Parathyroid adenoma (tissue), 2 donors: ENCODE measurements around the gene NBAS.
"Not testable (repeated sequence)": the region's sequence is repeated elsewhere in the genome, so short reads cannot be mapped to it uniquely, and the experiment has no call there.

Source experiments
- H2AFZ ChIP-seq: fragments of 300-600 bp; sonication (generic); one replicate; pipeline ENCODE4 v1.7.0; 2017; ENCODE audit warnings: antibody characterized with exemption, mild to moderate bottlenecking
- H3K27ac ChIP-seq: fragments of 300-600 bp; sonication (generic); one replicate; pipeline ENCODE4 v1.7.0; 2017
- H3K27me3 ChIP-seq: fragments of 300-600 bp; sonication (generic); one replicate; pipeline ENCODE4 v1.7.0; 2017; ENCODE audit warnings: low read length; ENCODE audit not compliant: control insufficient read depth, insufficient read depth
- H3K36me3 ChIP-seq: fragments of 300-600 bp; sonication (generic); one replicate; pipeline ENCODE4 v1.7.0; 2017; ENCODE audit warnings: low read length; ENCODE audit not compliant: control insufficient read depth, insufficient read depth
- H3K4me1 ChIP-seq: fragments of 300-600 bp; sonication (generic); one replicate; pipeline ENCODE4 v1.7.0; 2017; ENCODE audit warnings: control low read depth
- H3K4me2 ChIP-seq: fragments of 300-600 bp; sonication (generic); one replicate; pipeline ENCODE4 v1.7.0; 2017; ENCODE audit warnings: low read length
- H3K4me3 ChIP-seq: fragments of 300-600 bp; sonication (generic); one replicate; pipeline ENCODE4 v1.7.0; 2017; ENCODE audit warnings: low read depth, low read length
- H3K79me2 ChIP-seq: fragments of 300-600 bp; sonication (generic); one replicate; pipeline ENCODE4 v1.7.0; 2017; ENCODE audit warnings: control low read depth
- H3K9ac ChIP-seq: fragments of 300-600 bp; sonication (generic); one replicate; pipeline ENCODE4 v1.7.0; 2017; ENCODE audit warnings: mild to moderate bottlenecking
- H3K9me3 ChIP-seq: fragments of 300-600 bp; sonication (generic); one replicate; pipeline ENCODE4 v1.7.0; 2017; ENCODE audit warnings: low read length; ENCODE audit not compliant: control insufficient read depth
- TF ChIP-seq, protein P1 (sequence below): fragments of 300-600 bp; sonication (generic); IDR thresholded peaks from one replicate; pipeline ENCODE4 v1.7.0; 2017; ENCODE audit warnings: antibody characterized with exemption, mild to moderate bottlenecking
- donor health status: primary hyperparathyroidism.

Gene NBAS

GRCh38 chr2:15331787-15332186 is 229.3 kb downstream of the NBAS start:
- H3K9ac ChIP-seq, result no peak overlapping the region
- H3K4me3 ChIP-seq, result no peak overlapping the region
- H3K79me2 ChIP-seq, result no peaks in the 10 kb centered on the region
- no peaks in the 10 kb centered on the region for H3K9me3 ChIP-seq
- no peak overlapping the region for H3K4me2 ChIP-seq
- H2AFZ ChIP-seq, result no peak overlapping the region
- no peaks in the 10 kb centered on the region for H3K27me3 ChIP-seq
- TF ChIP-seq, protein P1, sequence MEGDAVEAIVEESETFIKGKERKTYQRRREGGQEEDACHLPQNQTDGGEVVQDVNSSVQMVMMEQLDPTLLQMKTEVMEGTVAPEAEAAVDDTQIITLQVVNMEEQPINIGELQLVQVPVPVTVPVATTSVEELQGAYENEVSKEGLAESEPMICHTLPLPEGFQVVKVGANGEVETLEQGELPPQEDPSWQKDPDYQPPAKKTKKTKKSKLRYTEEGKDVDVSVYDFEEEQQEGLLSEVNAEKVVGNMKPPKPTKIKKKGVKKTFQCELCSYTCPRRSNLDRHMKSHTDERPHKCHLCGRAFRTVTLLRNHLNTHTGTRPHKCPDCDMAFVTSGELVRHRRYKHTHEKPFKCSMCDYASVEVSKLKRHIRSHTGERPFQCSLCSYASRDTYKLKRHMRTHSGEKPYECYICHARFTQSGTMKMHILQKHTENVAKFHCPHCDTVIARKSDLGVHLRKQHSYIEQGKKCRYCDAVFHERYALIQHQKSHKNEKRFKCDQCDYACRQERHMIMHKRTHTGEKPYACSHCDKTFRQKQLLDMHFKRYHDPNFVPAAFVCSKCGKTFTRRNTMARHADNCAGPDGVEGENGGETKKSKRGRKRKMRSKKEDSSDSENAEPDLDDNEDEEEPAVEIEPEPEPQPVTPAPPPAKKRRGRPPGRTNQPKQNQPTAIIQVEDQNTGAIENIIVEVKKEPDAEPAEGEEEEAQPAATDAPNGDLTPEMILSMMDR, result no peak
- no peak overlapping the region for H3K27ac ChIP-seq
- H3K4me1 ChIP-seq, result no peaks in the 10 kb centered on the region
- H3K36me3 ChIP-seq, result no peaks in the 10 kb centered on the region

DNA sequence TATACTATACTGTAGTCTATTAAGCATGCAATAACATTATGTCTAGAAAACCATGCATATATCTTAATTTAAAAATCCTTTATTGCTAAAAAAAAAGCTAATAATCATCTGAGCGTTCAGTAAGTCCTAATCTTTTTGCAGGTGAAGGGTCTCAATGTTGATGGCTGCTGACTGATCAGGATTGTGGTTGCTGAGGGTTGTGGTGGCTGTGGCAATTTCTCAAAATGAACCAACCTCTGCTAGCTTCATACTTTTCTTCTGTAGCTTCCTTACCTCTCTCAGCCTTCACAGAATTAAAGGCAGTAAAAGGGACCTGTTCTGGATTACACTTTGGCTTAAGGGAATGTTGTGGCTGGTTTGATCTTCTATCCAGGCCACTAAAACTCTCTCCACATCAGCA is 235.8 kb downstream of the NBAS start:
- Histone ChIP-seq H3K79me2 (no peaks in the 10 kb centered on the region), H3K27ac (no peak overlapping the region), H3K4me1 (no peaks in the 10 kb centered on the region), H3K36me3 (no peaks in the 10 kb centered on the region), H2AFZ (no peak overlapping the region), H3K9me3 (no peaks in the 10 kb centered on the region), H3K27me3 (no peaks in the 10 kb centered on the region), H3K4me2 (no peak overlapping the region), H3K9ac (no peak overlapping the region), H3K4me3 (no peak overlapping the region)
- TF ChIP-seq, protein P1, result no peak

- Histone ChIP-seq H3K79me2 (no peaks in the 10 kb centered on the region), H3K9ac (no peak overlapping the region), H3K4me3 (no peak overlapping the region), H3K36me3 (no peaks in the 10 kb centered on the region), H3K27me3 (no peaks in the 10 kb centered on the region), H3K9me3 (no peaks in the 10 kb centered on the region), H2AFZ (no peak overlapping the region), H3K4me1 (no peaks in the 10 kb centered on the region), H3K27ac (no peak overlapping the region), H3K4me2 (no peak overlapping the region)
- TF ChIP-seq, protein P1, result no peak
Measured at GRCh38 chr2:15323227-15323626, 237.9 kb downstream of the NBAS start.

GRCh38 chr2:15321481-15321880 is 239.7 kb downstream of the NBAS start:
- H3K27ac ChIP-seq, H3K4me2 ChIP-seq, H2AFZ ChIP-seq, H3K36me3 ChIP-seq, H3K4me3 ChIP-seq, H3K9me3 ChIP-seq, H3K27me3 ChIP-seq, H3K79me2 ChIP-seq, H3K9ac ChIP-seq, H3K4me1 ChIP-seq: not testable (repeated sequence)

- no peak overlapping the region for H2AFZ ChIP-seq
- H3K27me3 ChIP-seq, result no peaks in the 10 kb centered on the region
- H3K79me2 ChIP-seq, result no peaks in the 10 kb centered on the region
- no peak overlapping the region for H3K4me2 ChIP-seq
- no peaks in the 10 kb centered on the region for H3K36me3 ChIP-seq
- H3K9me3 ChIP-seq, result no peaks in the 10 kb centered on the region
- TF ChIP-seq, protein P1, result no peak
- H3K4me3 ChIP-seq, result no peak overlapping the region
- no peak overlapping the region for H3K27ac ChIP-seq
- H3K4me1 ChIP-seq, result no peaks in the 10 kb centered on the region
- no peak overlapping the region for H3K9ac ChIP-seq
Measured at GRCh38 chr2:15316370-15316814, 244.7 kb downstream of the NBAS start.
